Liver (tissue), 9 donors: Measurements from ENCODE around the gene SIGLEC10. TPM values are rescaled to one million over a fixed set of nuclear protein-coding genes. Genes with fewer than 3 reads are reported as not detected.
A peak's percentile ranks its signal among the peaks of the same experiment; 100 is the strongest.

ENCODE experiments used
- DNase-seq: peaks from one replicate; pipeline ENCODE4 v3.0.0-alpha.2; 2017; ENCODE audit warnings: low spot score
- H3K27ac ChIP-seq, 2 donors: one replicate each; pipeline ENCODE4 v1.7.0; 2013; ENCODE audit warnings: inconsistent platforms in 2 of 2, low read length in 2 of 2, control low read depth in 1 of 2, low read depth in 1 of 2, mild to moderate bottlenecking in 1 of 2
- H3K27me3 ChIP-seq, 4 donors: one replicate each; pipeline versions ENCODE4 v1.6.1 to v1.7.0; 2013; ENCODE audit warnings: low read length in 3 of 4, inconsistent platforms in 1 of 4, mild to moderate bottlenecking in 1 of 4, moderate library complexity in 1 of 4; ENCODE audit not compliant: control insufficient read depth in 4 of 4, insufficient read depth in 4 of 4
- H3K36me3 ChIP-seq, 4 donors: one replicate each; pipeline versions ENCODE4 v1.6.1 to v1.7.0; 2013; ENCODE audit warnings: low read length in 3 of 4, mild to moderate bottlenecking in 3 of 4, low read depth in 1 of 4, moderate library complexity in 1 of 4; ENCODE audit not compliant: control insufficient read depth in 4 of 4, insufficient read depth in 3 of 4
- H3K4me1 ChIP-seq, 4 donors: one replicate each; pipeline versions ENCODE4 v1.6.1 to v1.7.0; 2013; ENCODE audit warnings: low read length in 3 of 4, mild to moderate bottlenecking in 3 of 4, moderate library complexity in 1 of 4; ENCODE audit not compliant: control insufficient read depth in 4 of 4, insufficient read depth in 4 of 4
- H3K4me3 ChIP-seq, 3 donors: one replicate each; pipeline versions ENCODE4 v1.6.1 to v1.7.0; 2013; ENCODE audit warnings: low read length in 3 of 3, control low read depth in 1 of 3, low read depth in 1 of 3, mild to moderate bottlenecking in 1 of 3
- H3K9ac ChIP-seq, 2 donors: one replicate each; pipeline ENCODE4 v1.7.0; 2013; ENCODE audit warnings: low read length in 2 of 2, mild to moderate bottlenecking in 2 of 2, moderate library complexity in 2 of 2, control low read depth in 1 of 2, low read depth in 1 of 2
- H3K9me3 ChIP-seq, 4 donors: one replicate each; pipeline versions ENCODE4 v1.6.1 to v1.7.0; 2013; ENCODE audit warnings: low read length in 3 of 4; ENCODE audit not compliant: control insufficient read depth in 4 of 4
- CTCF ChIP-seq: fragments of 150-350 bp; IDR thresholded peaks from 2 replicates; pipeline ENCODE4 v1.5.1; 2017; ENCODE audit warnings: improper control_type of control experiment, low read depth, low read length; ENCODE audit not compliant: missing input control
- EGR1 ChIP-seq, 2 donors: IDR thresholded peaks; 2 replicates each; pipeline ENCODE4 v1.6.1; 2016 to 2018; ENCODE audit warnings: antibody characterized with exemption in 2 of 2, low read depth in 2 of 2
- FOXA1 ChIP-seq: IDR thresholded peaks from 2 replicates; pipeline ENCODE4 v1.6.1; 2016; ENCODE audit warnings: antibody characterized with exemption
- FOXA2 ChIP-seq: IDR thresholded peaks from 2 replicates; pipeline ENCODE4 v1.6.1; 2016; ENCODE audit warnings: antibody characterized with exemption
- GABPA ChIP-seq, 2 donors: IDR thresholded peaks in 1 of 2; conservative IDR thresholded peaks in 1 of 2; 2 replicates each; pipeline ENCODE4 v1.6.1; 2016; ENCODE audit warnings: antibody characterized with exemption in 2 of 2, mild to moderate bottlenecking in 1 of 2, moderate library complexity in 1 of 2
- HNF4A ChIP-seq, 2 donors: conservative IDR thresholded peaks; 2 replicates each; pipeline ENCODE4 v1.6.1; 2016; ENCODE audit warnings: antibody characterized with exemption in 2 of 2, mild to moderate bottlenecking in 2 of 2
- HNF4G ChIP-seq: IDR thresholded peaks from 2 replicates; pipeline ENCODE4 v1.6.1; 2016; ENCODE audit warnings: antibody characterized with exemption
- JUND ChIP-seq, 2 donors: IDR thresholded peaks; 2 replicates each; pipeline ENCODE4 v1.6.1; 2016; ENCODE audit warnings: antibody characterized with exemption in 2 of 2
- NR2F2 ChIP-seq: IDR thresholded peaks from 2 replicates; pipeline ENCODE4 v1.6.1; 2016; ENCODE audit warnings: antibody characterized with exemption
- RAD21 ChIP-seq, 2 donors: IDR thresholded peaks; 2 replicates each; pipeline ENCODE4 v1.6.1; 2016; ENCODE audit warnings: antibody characterized with exemption in 2 of 2, mild to moderate bottlenecking in 2 of 2
- RXRA ChIP-seq, 2 donors: IDR thresholded peaks; 2 replicates each; pipeline ENCODE4 v1.6.1; 2017 to 2018; ENCODE audit warnings: antibody characterized with exemption in 2 of 2, mild to moderate bottlenecking in 1 of 2
- SP1 ChIP-seq: IDR thresholded peaks from 2 replicates; pipeline ENCODE4 v1.6.1; 2018; ENCODE audit warnings: antibody characterized with exemption, mild to moderate bottlenecking
- TAF1 ChIP-seq: conservative IDR thresholded peaks from 2 replicates; pipeline ENCODE4 v1.6.1; 2016; ENCODE audit warnings: antibody characterized with exemption, mild to moderate bottlenecking
- YY1 ChIP-seq: IDR thresholded peaks from 2 replicates; pipeline ENCODE4 v1.6.1; 2016; ENCODE audit warnings: antibody characterized with exemption, mild to moderate bottlenecking
- ZBTB33 ChIP-seq: IDR thresholded peaks from 2 replicates; pipeline ENCODE4 v1.6.1; 2016; ENCODE audit warnings: antibody characterized with exemption
- WGBS: extraction: QIAGEN DNeasy Blood & Tissue Kit; methylation state at CpG from one replicate; pipeline ENCODE4 v1.1.7; 2013; 5-methylcytosine and 5-hydroxymethylcytosine counted together
- polyA plus RNA-seq, 2 donors: library from polyadenylated mRNA; stranded (reverse) in 1 of 2; unstranded in 1 of 2; fragments of 200-250 nt in 1 of 2; fragments of >200 nt in 1 of 2; fragmentation: Nextera tagmentation in 1 of 2; extraction: Ambion mirVana in 1 of 2; gene quantifications; one replicate each; pipeline versions ENCODE4 v1.2.1 to v1.2.3, GENCODE V29; 2013 to 2015
- total RNA-seq, 2 donors: library from RNA; depleted of rRNA; stranded (reverse); fragments of >200 nt; gene quantifications; one replicate each; pipeline ENCODE4 v1.2.3, GENCODE V29; 2014
- TF ChIP-seq, protein P1 (sequence below): IDR thresholded peaks from 2 replicates; pipeline ENCODE4 v1.6.1; 2016; ENCODE audit warnings: antibody characterized with exemption, mild to moderate bottlenecking
- TF ChIP-seq, protein P2 (sequence below): IDR thresholded peaks from 2 replicates; pipeline ENCODE4 v1.6.1; 2016; ENCODE audit warnings: antibody characterized with exemption
- TF ChIP-seq, protein P3 (sequence below): IDR thresholded peaks from 2 replicates; pipeline ENCODE4 v1.6.1; 2016; ENCODE audit warnings: antibody characterized with exemption
- donor health status: healthy.
- donor health status: healthy.
- donor health status: healthy.
- donor health status: healthy.
- donor health status: healthy.

Gene SIGLEC10
- total and polyA plus RNA-seq, 4 donors: 1.7 to 8.4 (median 6.5) TPM

GRCh38 chr19:51396175-51396574, 21.3 kb downstream of the SIGLEC10 start:
- Histone ChIP-seq H3K27me3 (no peaks in the 10 kb centered on the region), H3K36me3 (no peaks in the 10 kb centered on the region), H3K9ac (no peak overlapping the region), H3K9me3 (no peaks in the 10 kb centered on the region), H3K4me1 (peaks cover 2 to 8% (median 5%) of the 10 kb centered on the region in 4 donors), H3K27ac (no peak overlapping the region), H3K4me3 (no peak overlapping the region)
- 96% methylated on average over 2 of the region's 2 CpGs for WGBS
- no peak for TF ChIP-seq CTCF
- no peak for TF ChIP-seq TAF1
- no peak for TF ChIP-seq EGR1 (IDR thresholded peaks at IDR 0.05; ENCODE audit: low read depth in 2 of 2)
- TF ChIP-seq FOXA1: no peak
- no peak for TF ChIP-seq GABPA (IDR thresholded peaks at IDR 0.05 in 1 of 2, conservative IDR thresholded peaks at IDR 0.05 in 1 of 2)
- no peak for TF ChIP-seq YY1
- no peak for TF ChIP-seq RXRA (IDR thresholded peaks at IDR 0.05)
- no peak for TF ChIP-seq HNF4G
- TF ChIP-seq FOXA2: no peak
- TF ChIP-seq, protein P1, sequence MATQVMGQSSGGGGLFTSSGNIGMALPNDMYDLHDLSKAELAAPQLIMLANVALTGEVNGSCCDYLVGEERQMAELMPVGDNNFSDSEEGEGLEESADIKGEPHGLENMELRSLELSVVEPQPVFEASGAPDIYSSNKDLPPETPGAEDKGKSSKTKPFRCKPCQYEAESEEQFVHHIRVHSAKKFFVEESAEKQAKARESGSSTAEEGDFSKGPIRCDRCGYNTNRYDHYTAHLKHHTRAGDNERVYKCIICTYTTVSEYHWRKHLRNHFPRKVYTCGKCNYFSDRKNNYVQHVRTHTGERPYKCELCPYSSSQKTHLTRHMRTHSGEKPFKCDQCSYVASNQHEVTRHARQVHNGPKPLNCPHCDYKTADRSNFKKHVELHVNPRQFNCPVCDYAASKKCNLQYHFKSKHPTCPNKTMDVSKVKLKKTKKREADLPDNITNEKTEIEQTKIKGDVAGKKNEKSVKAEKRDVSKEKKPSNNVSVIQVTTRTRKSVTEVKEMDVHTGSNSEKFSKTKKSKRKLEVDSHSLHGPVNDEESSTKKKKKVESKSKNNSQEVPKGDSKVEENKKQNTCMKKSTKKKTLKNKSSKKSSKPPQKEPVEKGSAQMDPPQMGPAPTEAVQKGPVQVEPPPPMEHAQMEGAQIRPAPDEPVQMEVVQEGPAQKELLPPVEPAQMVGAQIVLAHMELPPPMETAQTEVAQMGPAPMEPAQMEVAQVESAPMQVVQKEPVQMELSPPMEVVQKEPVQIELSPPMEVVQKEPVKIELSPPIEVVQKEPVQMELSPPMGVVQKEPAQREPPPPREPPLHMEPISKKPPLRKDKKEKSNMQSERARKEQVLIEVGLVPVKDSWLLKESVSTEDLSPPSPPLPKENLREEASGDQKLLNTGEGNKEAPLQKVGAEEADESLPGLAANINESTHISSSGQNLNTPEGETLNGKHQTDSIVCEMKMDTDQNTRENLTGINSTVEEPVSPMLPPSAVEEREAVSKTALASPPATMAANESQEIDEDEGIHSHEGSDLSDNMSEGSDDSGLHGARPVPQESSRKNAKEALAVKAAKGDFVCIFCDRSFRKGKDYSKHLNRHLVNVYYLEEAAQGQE: no peak
- TF ChIP-seq, protein P2, sequence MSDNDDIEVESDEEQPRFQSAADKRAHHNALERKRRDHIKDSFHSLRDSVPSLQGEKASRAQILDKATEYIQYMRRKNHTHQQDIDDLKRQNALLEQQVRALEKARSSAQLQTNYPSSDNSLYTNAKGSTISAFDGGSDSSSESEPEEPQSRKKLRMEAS: no peak
- TF ChIP-seq JUND (IDR thresholded peaks at IDR 0.05): no peak
- no peak for TF ChIP-seq SP1
- no peak for TF ChIP-seq NR2F2
- DNase-seq: no peak

DNA sequence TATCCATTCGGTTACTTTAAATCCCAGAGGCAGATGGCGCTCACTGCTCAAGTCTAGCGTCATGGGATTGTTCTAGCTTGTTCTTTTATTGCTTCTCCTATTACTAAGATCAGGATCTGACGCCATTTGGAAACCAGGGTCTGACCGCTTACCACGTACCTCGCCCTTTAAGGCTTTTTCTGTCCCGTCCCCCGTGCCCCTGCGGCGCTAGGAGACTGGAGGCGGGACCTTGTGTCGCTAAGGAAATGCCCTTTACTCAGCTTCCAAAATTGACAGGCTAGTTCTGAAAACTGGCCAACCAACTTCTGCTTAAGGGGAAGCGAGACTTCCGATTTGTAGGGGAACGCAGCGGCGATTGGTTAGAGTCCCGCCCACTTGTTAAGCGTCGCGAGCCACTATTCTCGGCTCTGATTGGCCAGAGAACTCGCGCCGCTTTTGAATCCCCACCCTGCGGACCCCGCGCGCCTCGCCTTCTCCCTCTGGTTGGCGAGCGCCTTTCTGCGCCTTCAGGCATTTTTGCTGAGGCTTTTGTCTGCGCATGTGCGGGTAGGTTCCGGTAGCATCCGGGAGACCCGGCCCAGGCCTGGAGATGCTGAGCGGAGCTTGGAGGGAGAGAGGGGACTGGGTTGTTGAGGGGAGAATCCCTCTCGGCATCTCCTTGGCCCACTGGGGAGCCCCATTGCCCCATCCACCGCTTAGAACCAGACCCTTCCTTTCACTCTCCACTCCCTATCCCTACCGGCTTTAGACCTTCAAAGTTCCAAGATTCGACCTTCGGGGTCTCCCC, 23.2 kb downstream of the SIGLEC10 start:
- no peaks in the 10 kb centered on the region for H3K27me3 ChIP-seq
- H3K9me3 ChIP-seq: no peaks in the 10 kb centered on the region
- 4% methylated on average over 45 of the region's 45 CpGs for WGBS
- H3K4me3 ChIP-seq: peak overlapping the region; percentile 38 to 63 (median 60)
- peak overlapping the region; percentile 45 to 77 for H3K9ac ChIP-seq
- peaks cover 2 to 8% (median 5%) of the 10 kb centered on the region in 4 donors for H3K4me1 ChIP-seq
- peak; percentile 89 for DNase-seq
- H3K36me3 ChIP-seq: no peaks in the 10 kb centered on the region
- H3K27ac ChIP-seq: peak overlapping the region; percentile 25 to 85
- TF ChIP-seq FOXA2: no peak
- peak; percentile 63 to 64 for TF ChIP-seq EGR1 (IDR thresholded peaks at IDR 0.05; ENCODE audit: low read depth in 2 of 2)
- TF ChIP-seq ZBTB33: peak; percentile 89
- TF ChIP-seq FOXA1: no peak
- TF ChIP-seq, protein P3, sequence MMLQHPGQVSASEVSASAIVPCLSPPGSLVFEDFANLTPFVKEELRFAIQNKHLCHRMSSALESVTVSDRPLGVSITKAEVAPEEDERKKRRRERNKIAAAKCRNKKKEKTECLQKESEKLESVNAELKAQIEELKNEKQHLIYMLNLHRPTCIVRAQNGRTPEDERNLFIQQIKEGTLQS: no peak
- TF ChIP-seq, protein P2: peak; percentile 71
- TF ChIP-seq JUND (IDR thresholded peaks at IDR 0.05): peak in 1 of 2 donors; percentile 10
- TF ChIP-seq RXRA (IDR thresholded peaks at IDR 0.05): peak; percentile 13 to 20
- TF ChIP-seq RAD21 (IDR thresholded peaks at IDR 0.05): peak in 1 of 2 donors; percentile 43
- TF ChIP-seq YY1: peak; percentile 33
- TF ChIP-seq HNF4A (conservative IDR thresholded peaks at IDR 0.05): peak; percentile 45 to 53
- no peak for TF ChIP-seq TAF1
- TF ChIP-seq, protein P1: peak; percentile 38
- TF ChIP-seq GABPA (IDR thresholded peaks at IDR 0.05 in 1 of 2, conservative IDR thresholded peaks at IDR 0.05 in 1 of 2): peak; percentile 61 to 90
- TF ChIP-seq NR2F2: peak; percentile 73
